T-helper 9 cell (primary cell): ENCODE results near the gene LATS2.

Experiments used
- DNase-seq: peaks from one replicate; pipeline ENCODE4 v3.0.0-alpha.2; 2020

The LATS2 gene

GRCh38 chr13:21013682-21014038, 47.7 kb downstream of the LATS2 start:
- no peak for DNase-seq

- no peak for DNase-seq
Observed at GRCh38 chr13:21012841-21013681, 48.3 kb downstream of the LATS2 start.

GRCh38 chr13:21012211-21012610, 49.2 kb downstream of the LATS2 start:
- DNase-seq = no peak

GRCh38 chr13:21011378-21011777, 50.0 kb downstream of the LATS2 start:
- no peak for DNase-seq

- no peak for DNase-seq
Observed at GRCh38 chr13:21010621-21011020, 50.8 kb downstream of the LATS2 start.

- no peak for DNase-seq
Observed at GRCh38 chr13:21009036-21009435, 52.4 kb downstream of the LATS2 start.

GRCh38 chr13:21008026-21008425, 53.4 kb downstream of the LATS2 start:
- no peak for DNase-seq

- no peak for DNase-seq
Observed at GRCh38 chr13:21006141-21007005, 55.0 kb downstream of the LATS2 start.

- no peak for DNase-seq
Observed at GRCh38 chr13:21005193-21005592, 56.2 kb downstream of the LATS2 start.

GRCh38 chr13:21001471-21001870, 59.9 kb downstream of the LATS2 start:
- no peak for DNase-seq

GRCh38 chr13:21000647-21001046, 60.7 kb downstream of the LATS2 start:
- no peak for DNase-seq

GRCh38 chr13:20998649-20999415, 62.6 kb downstream of the LATS2 start:
- DNase-seq = no peak

- no peak for DNase-seq
Observed at GRCh38 chr13:20997301-20998161, 63.9 kb downstream of the LATS2 start.

- DNase-seq = no peak
Observed at GRCh38 chr13:20995245-20995838, 66.0 kb downstream of the LATS2 start.

- DNase-seq = no peak
Observed at GRCh38 chr13:20994441-20994821, 67.0 kb downstream of the LATS2 start.

- DNase-seq = no peak
Observed at GRCh38 chr13:20993661-20994440, 67.5 kb downstream of the LATS2 start.

- no peak for DNase-seq
Observed at GRCh38 chr13:20993211-20993610, 68.2 kb downstream of the LATS2 start.

GRCh38 chr13:20991741-20992520, 69.5 kb downstream of the LATS2 start:
- DNase-seq = no peak

GRCh38 chr13:20990910-20991525, 70.4 kb downstream of the LATS2 start:
- no peak for DNase-seq
